Endothelial cell (in vitro differentiated cells): ENCODE data around the gene RAB28. TPM values are rescaled to one million over a fixed set of nuclear protein-coding genes. Genes with fewer than 3 reads are reported as not detected.

Experiments used
- DNase-seq: peaks from one replicate; pipeline ENCODE4 v3.0.0; 2021; ENCODE audit warnings: low spot score
- H3K27ac Mint-ChIP-seq: one replicate; pipeline ENCODE4 v1.8.0; 2021; ENCODE audit warnings: mixed read lengths, inconsistent platforms; ENCODE audit not compliant: unreplicated experiment
- H3K27me3 Mint-ChIP-seq: one replicate; pipeline ENCODE4 v1.8.0; 2021; ENCODE audit warnings: mild to moderate bottlenecking, moderate library complexity, mixed read lengths, inconsistent platforms; ENCODE audit not compliant: unreplicated experiment
- H3K36me3 Mint-ChIP-seq: one replicate; pipeline ENCODE4 v1.8.0; 2021; ENCODE audit warnings: mild to moderate bottlenecking, low read depth, mixed read lengths, inconsistent platforms; ENCODE audit not compliant: unreplicated experiment
- H3K4me1 Mint-ChIP-seq: one replicate; pipeline ENCODE4 v1.8.0; 2021; ENCODE audit warnings: mild to moderate bottlenecking, mixed read lengths, inconsistent platforms; ENCODE audit not compliant: unreplicated experiment
- H3K4me3 Mint-ChIP-seq: one replicate; pipeline ENCODE4 v1.8.0; 2021; ENCODE audit warnings: mild to moderate bottlenecking, mixed read lengths, inconsistent platforms; ENCODE audit not compliant: unreplicated experiment
- H3K9me3 Mint-ChIP-seq: one replicate; pipeline ENCODE4 v1.8.0; 2021; ENCODE audit warnings: mixed read lengths, inconsistent platforms; ENCODE audit not compliant: unreplicated experiment
- total RNA-seq: library from RNA; stranded (reverse); fragmentation: NEBNext Ultra II Directional; extraction: Animal tissue kit (Norgen Biotek cat#: 25700); gene quantifications from one replicate; pipeline ENCODE4 v1.2.1, GENCODE V29; 2021; ENCODE audit not compliant: unreplicated experiment
- TF ChIP-seq, protein P1 (sequence below): fragments of 200-600 bp; sonication (generic); IDR thresholded peaks from one replicate; pipeline ENCODE4 v1.5.0; 2021; ENCODE audit warnings: antibody characterized with exemption; ENCODE audit not compliant: unreplicated experiment

Gene RAB28
- total RNA-seq, 1 donor from 2014 or later, result 17.5 TPM

DNA sequence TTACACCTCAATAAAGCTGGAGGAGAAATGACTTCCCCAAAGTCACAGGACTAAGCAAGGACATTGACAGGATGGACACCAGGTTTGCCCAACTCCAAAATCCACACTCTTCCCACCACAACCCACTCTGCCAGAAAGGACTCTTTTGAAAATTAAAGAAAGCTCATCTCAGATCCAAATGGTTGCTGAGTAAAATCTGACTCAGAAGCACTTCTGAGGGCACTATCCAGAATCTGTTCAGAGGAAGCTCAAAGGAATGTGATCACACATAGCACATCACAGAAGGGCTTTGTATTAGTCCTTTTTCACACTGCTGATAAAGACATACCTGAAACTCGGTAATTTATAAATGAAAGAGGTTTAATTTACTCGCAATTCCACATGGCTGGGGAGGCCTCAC, 155.5 kb downstream of the RAB28 start:
- H3K9me3 Mint-ChIP-seq, result no peaks in the 10 kb centered on the region
- no peaks in the 10 kb centered on the region for H3K4me1 Mint-ChIP-seq
- H3K36me3 Mint-ChIP-seq, result no peaks in the 10 kb centered on the region
- H3K4me3 Mint-ChIP-seq, result no peak overlapping the region
- TF ChIP-seq, protein P1, sequence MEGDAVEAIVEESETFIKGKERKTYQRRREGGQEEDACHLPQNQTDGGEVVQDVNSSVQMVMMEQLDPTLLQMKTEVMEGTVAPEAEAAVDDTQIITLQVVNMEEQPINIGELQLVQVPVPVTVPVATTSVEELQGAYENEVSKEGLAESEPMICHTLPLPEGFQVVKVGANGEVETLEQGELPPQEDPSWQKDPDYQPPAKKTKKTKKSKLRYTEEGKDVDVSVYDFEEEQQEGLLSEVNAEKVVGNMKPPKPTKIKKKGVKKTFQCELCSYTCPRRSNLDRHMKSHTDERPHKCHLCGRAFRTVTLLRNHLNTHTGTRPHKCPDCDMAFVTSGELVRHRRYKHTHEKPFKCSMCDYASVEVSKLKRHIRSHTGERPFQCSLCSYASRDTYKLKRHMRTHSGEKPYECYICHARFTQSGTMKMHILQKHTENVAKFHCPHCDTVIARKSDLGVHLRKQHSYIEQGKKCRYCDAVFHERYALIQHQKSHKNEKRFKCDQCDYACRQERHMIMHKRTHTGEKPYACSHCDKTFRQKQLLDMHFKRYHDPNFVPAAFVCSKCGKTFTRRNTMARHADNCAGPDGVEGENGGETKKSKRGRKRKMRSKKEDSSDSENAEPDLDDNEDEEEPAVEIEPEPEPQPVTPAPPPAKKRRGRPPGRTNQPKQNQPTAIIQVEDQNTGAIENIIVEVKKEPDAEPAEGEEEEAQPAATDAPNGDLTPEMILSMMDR, result no peak
- DNase-seq, result no peak
- no peak overlapping the region for H3K27ac Mint-ChIP-seq
- no peaks in the 10 kb centered on the region for H3K27me3 Mint-ChIP-seq

DNA sequence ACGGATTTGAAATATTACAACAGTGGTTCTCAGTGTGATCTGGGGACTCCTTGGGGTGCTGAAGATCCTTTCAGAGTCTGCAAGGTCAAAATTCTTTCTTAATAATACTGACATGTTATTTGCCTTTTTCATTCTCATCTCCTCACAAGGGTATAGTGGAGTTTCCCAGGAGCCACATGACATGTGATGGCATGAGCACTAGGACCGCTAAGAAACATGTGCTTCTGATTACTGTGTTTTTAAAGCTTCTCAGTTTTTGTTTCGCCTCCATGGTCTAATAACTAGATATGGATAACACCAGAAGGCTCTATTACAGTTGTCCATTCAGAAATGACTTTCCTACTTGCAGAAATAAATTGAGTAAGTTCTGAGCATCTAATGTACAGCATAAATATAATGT, 156.1 kb downstream of the RAB28 start:
- no peaks in the 10 kb centered on the region for H3K27me3 Mint-ChIP-seq
- no peak for DNase-seq
- no peaks in the 10 kb centered on the region for H3K36me3 Mint-ChIP-seq
- no peaks in the 10 kb centered on the region for H3K4me1 Mint-ChIP-seq
- H3K9me3 Mint-ChIP-seq, result no peaks in the 10 kb centered on the region
- TF ChIP-seq, protein P1, result no peak
- no peak overlapping the region for H3K27ac Mint-ChIP-seq
- H3K4me3 Mint-ChIP-seq, result no peak overlapping the region

DNA sequence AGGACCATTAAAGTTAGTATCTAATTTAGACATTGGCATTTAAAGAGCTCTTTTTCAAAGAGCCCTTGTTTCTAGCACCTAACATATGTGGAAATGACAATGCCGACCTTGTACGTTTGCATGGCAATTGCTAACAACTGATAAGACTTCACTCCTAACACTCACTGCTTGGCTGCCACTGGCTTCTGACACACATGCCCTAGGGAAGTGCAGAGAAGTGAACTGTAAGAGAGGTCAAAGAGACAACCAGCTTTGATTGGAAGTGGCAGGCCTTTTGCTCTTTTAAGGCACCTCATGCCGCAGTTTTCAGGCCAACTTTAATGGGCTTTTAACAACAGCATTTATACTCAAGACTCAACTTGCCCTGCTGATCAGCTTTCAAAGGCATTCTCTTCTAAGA, 158.4 kb downstream of the RAB28 start:
- Mint-ChIP-seq H3K4me3 (no peak overlapping the region), H3K9me3 (no peaks in the 10 kb centered on the region), H3K27me3 (no peaks in the 10 kb centered on the region), H3K4me1 (no peaks in the 10 kb centered on the region), H3K27ac (no peak overlapping the region), H3K36me3 (peaks cover 9% of the 10 kb centered on the region)
- TF ChIP-seq, protein P1, result no peak
- DNase-seq, result no peak

DNA sequence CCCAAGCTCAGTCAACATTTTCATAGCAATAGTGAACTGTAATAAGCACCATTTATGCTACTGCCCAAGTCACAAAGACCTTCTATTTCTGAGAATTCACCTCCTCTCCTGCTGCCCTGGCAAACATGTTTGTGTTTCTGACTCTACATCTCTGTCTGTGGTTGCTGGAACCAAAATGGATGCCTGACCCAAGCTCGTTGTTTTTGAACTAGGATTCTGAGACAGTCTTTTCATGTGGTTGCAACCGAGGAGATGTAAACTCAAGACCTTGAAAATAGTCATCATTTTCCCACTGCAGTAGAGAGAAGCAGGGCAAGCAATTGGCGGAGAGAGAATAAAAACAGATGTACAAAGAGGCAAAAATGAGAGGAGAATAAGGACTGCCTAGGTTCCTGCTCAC, 160.2 kb downstream of the RAB28 start:
- H3K36me3 Mint-ChIP-seq, result peaks cover 9% of the 10 kb centered on the region
- H3K9me3 Mint-ChIP-seq, result no peaks in the 10 kb centered on the region
- no peak overlapping the region for H3K27ac Mint-ChIP-seq
- TF ChIP-seq, protein P1, result no peak
- H3K4me1 Mint-ChIP-seq, result no peaks in the 10 kb centered on the region
- no peak for DNase-seq
- no peak overlapping the region for H3K4me3 Mint-ChIP-seq
- H3K27me3 Mint-ChIP-seq, result no peaks in the 10 kb centered on the region

DNA sequence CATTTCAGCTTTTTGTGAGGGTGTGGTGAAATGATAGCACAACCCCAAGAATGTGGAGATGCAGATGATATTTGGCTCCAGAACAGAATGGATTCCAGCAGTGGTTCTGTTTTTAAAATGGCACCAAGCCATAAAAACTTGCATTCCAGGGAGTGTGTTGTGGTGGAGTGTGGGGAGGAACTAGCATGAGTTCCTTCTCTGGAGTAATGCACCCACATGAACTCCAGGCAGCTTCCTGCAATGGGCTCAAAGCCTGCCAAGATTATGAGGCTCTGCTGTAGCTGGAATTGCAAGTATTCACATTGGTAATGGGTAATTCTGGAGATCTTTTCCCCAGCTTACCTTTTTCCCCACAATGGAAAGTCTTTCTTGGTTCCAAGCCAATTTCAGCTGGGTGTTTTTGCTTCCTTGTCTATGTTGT, 161.4 kb downstream of the RAB28 start:
- TF ChIP-seq, protein P1, result no peak
- Mint-ChIP-seq H3K36me3 (peaks cover 9% of the 10 kb centered on the region), H3K9me3 (no peaks in the 10 kb centered on the region), H3K27ac (no peak overlapping the region), H3K4me3 (no peak overlapping the region), H3K4me1 (no peaks in the 10 kb centered on the region), H3K27me3 (no peaks in the 10 kb centered on the region)
- DNase-seq, result no peak

Other genes starting within 250 kb of the RAB28 start
- 4.5 TPM for gene NKX3-2, start 60.2 kb upstream of the RAB28 start, total RNA-seq
- gene BOD1L1, start 143.4 kb upstream of the RAB28 start, total RNA-seq, result 49.7 TPM